ENCODE data around the gene SLC34A2. TPM values are rescaled to one million over a fixed set of nuclear protein-coding genes. Genes with fewer than 3 reads are reported as not detected.

The SLC34A2 gene, protein sequence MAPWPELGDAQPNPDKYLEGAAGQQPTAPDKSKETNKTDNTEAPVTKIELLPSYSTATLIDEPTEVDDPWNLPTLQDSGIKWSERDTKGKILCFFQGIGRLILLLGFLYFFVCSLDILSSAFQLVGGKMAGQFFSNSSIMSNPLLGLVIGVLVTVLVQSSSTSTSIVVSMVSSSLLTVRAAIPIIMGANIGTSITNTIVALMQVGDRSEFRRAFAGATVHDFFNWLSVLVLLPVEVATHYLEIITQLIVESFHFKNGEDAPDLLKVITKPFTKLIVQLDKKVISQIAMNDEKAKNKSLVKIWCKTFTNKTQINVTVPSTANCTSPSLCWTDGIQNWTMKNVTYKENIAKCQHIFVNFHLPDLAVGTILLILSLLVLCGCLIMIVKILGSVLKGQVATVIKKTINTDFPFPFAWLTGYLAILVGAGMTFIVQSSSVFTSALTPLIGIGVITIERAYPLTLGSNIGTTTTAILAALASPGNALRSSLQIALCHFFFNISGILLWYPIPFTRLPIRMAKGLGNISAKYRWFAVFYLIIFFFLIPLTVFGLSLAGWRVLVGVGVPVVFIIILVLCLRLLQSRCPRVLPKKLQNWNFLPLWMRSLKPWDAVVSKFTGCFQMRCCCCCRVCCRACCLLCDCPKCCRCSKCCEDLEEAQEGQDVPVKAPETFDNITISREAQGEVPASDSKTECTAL
- total RNA-seq = 0.23 TPM

GRCh38 chr4:25654971-25655963, at the start of gene SLC34A2:
Gene SLC34A2 (plus strand): TSS chr4:25655851. CDS start chr4:25662501, 6,650 bp downstream.

Small RNA genes lying within 50 kb of the gene (small RNA-seq; reads per million reads assigned to genes)
- not detected for gene AC092436.3
- not detected for gene MTND4LP22
- gene RPS29P11 = not detected

Other genes starting within 250 kb of the SLC34A2 start
- gene SEL1L3, start 207.1 kb downstream of the SLC34A2 start, total RNA-seq = 70.6 TPM